Suprapubic skin (tissue), 3 donors: ENCODE results near the gene ZNF22.

ENCODE experiments used
- CTCF ChIP-seq, 2 donors: fragments of 200-600 bp in 1 of 2; fragments of 450-650 bp in 1 of 2; sonication (generic) in 1 of 2; IDR thresholded peaks; one replicate each; pipeline ENCODE4 v1.5.1; 2016 to 2019; ENCODE audit warnings: antibody characterized with exemption in 2 of 2, mild to moderate bottlenecking in 1 of 2, moderate library complexity in 1 of 2
- POLR2AphosphoS5 ChIP-seq, 3 donors: sonication (generic); formaldehyde crosslinking; IDR thresholded peaks; one replicate each; pipeline ENCODE4 v1.6.1; 2017; ENCODE audit warnings: antibody characterized with exemption in 3 of 3

- TF ChIP-seq CTCF (IDR thresholded peaks at IDR 0.05) = no peak
- TF ChIP-seq POLR2AphosphoS5 (IDR thresholded peaks at IDR 0.05) = no peak
Measured at GRCh38 chr10:44991571-44991970, 9.2 kb upstream of the ZNF22 start.
